Measurements from ENCODE around the gene TUBB4A. TPM values are rescaled to one million over a fixed set of nuclear protein-coding genes. Genes with fewer than 3 reads are reported as not detected.

Gene TUBB4A
- total and polyA plus RNA-seq, 9 of the 15 experiments (the other 6 are each of a cell fraction or from before 2014, with no cell fraction given) = 0.14 to 7.0 (median 0.75) TPM

- TF ChIP-seq, protein P1, sequence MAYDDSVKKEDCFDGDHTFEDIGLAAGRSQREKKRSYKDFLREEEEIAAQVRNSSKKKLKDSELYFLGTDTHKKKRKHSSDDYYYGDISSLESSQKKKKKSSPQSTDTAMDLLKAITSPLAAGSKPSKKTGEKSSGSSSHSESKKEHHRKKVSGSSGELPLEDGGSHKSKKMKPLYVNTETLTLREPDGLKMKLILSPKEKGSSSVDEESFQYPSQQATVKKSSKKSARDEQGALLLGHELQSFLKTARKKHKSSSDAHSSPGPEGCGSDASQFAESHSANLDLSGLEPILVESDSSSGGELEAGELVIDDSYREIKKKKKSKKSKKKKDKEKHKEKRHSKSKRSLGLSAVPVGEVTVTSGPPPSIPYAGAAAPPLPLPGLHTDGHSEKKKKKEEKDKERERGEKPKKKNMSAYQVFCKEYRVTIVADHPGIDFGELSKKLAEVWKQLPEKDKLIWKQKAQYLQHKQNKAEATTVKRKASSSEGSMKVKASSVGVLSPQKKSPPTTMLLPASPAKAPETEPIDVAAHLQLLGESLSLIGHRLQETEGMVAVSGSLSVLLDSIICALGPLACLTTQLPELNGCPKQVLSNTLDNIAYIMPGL (CRISPR knock-in tag; IDR thresholded peaks at IDR 0.05) = peak; percentile 64; the same call in 1 of the 2 replicates
- TF ChIP-seq IRF2 (CRISPR knock-in tag; IDR thresholded peaks at IDR 0.05) (no peak), CHD1 (IDR thresholded peaks at IDR 0.05; ENCODE audit: low read length) (peak; percentile 89), AFF1 (IDR thresholded peaks at IDR 0.05; ENCODE audit: low read depth in 1 of 2, partially characterized antibody in 2 of 2) (peak in 1 of 2 experiments; percentile 20), POU5F1 (IDR thresholded peaks at IDR 0.05; ENCODE audit: borderline replicate concordance, low read depth, low read length, partially characterized antibody) (no peak), TRIM28 (IDR thresholded peaks at IDR 0.05) (peak; percentile 17; the same call in 1 of the 2 replicates)
- TF ChIP-seq, protein P2, sequence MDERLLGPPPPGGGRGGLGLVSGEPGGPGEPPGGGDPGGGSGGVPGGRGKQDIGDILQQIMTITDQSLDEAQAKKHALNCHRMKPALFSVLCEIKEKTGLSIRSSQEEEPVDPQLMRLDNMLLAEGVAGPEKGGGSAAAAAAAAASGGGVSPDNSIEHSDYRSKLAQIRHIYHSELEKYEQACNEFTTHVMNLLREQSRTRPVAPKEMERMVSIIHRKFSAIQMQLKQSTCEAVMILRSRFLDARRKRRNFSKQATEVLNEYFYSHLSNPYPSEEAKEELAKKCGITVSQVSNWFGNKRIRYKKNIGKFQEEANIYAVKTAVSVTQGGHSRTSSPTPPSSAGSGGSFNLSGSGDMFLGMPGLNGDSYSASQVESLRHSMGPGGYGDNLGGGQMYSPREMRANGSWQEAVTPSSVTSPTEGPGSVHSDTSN (CRISPR knock-in tag; IDR thresholded peaks at IDR 0.05; ENCODE audit: low read depth) = no peak
- TF ChIP-seq, protein P2 (tag; conservative IDR thresholded peaks at IDR 0.05; ENCODE audit: low read depth) = no peak
These were observed 14.7 kb upstream of the TUBB4A start (continued) for GRCh38 chr19:6516659-6517291.
